A673 (cell line): ENCODE results near the gene KIRREL3.

Experiments
- CTCF ChIP-seq: fragments of 300-800, 200-600 bp; sonication (generic); conservative IDR thresholded peaks from 2 replicates; pipeline ENCODE4 v1.5.1; 2017; ENCODE audit warnings: low read depth, mild to moderate bottlenecking, antibody characterized with exemption, low read length, moderate library complexity, mixed read lengths
- EZH2 ChIP-seq: fragments of 200-600 bp; sonication (generic); IDR thresholded peaks from 2 replicates; pipeline ENCODE4 v1.6.1; 2017; ENCODE audit warnings: borderline replicate concordance, low read depth, mild to moderate bottlenecking, mixed read lengths, antibody characterized with exemption, low read length; ENCODE audit not compliant: poor library complexity, severe bottlenecking

- TF ChIP-seq CTCF, result no peak
- no peak for TF ChIP-seq EZH2
These were observed 576.8 kb downstream of the KIRREL3 start for GRCh38 chr11:126423743-126424142.
